HCT116 (cell line): ENCODE data around the gene SPA17. TPM values are rescaled to one million over a fixed set of nuclear protein-coding genes. Genes with fewer than 3 reads are reported as not detected.

Experiments used
- ATAC-seq: fragments of 200-7000 bp; cut with Tn5 transposase; 2 replicates; pipeline ENCODE4 v1.9.1; 2020; ENCODE audit warnings: mild to moderate bottlenecking, moderate library complexity
- BruUV-seq: library from RNA; stranded (reverse); fragments of 400-500 nt; replicated peaks from 2 replicates; lab custom pipeline; 2021; lab: Mats Ljungman, UMichigan
- CTCF ChIA-PET: fragments of 300-600 bp; sonication (Branson Sonifier 250); formaldehyde crosslinking; loops from one replicate; lab custom pipeline; 2021; ENCODE audit warnings: antibody characterized with exemption; lab: Charles Lee
- POLR2A ChIA-PET: fragments of 300-600, 350-600 bp; sonication (Branson Sonifier 250); formaldehyde crosslinking; loops from one replicate; lab custom pipeline; 2021; ENCODE audit warnings: antibody characterized with exemption; lab: Charles Lee
- RAD21 ChIA-PET, 2 experiments: fragments of 300-600 bp; sonication (Branson Sonifier 250); formaldehyde crosslinking; loops; one replicate each; lab custom pipeline; 2023; ENCODE audit warnings: low total read pairs in 2 of 2; ENCODE audit not compliant: uncharacterized antibody in 2 of 2, unreplicated experiment in 2 of 2, low non-redundant PET in 1 of 2; lab: Charles Lee
- DNase-seq: peaks from one replicate; pipeline ENCODE4 v3.0.0-alpha.2; 2010; ENCODE audit warnings: low read depth, low spot score
- H2AFZ ChIP-seq: fragments of 200-600 bp; shearing (Covaris generic), sonication (generic); 2 replicates; pipeline ENCODE4 v1.6.1; 2017; ENCODE audit warnings: low read depth, mixed run types, mixed read lengths, antibody characterized with exemption, low read length; ENCODE audit not compliant: poor library complexity, severe bottlenecking
- H3K27ac ChIP-seq: 2 replicates; pipeline ENCODE4 v1.5.1; 2012; ENCODE audit warnings: low read depth, low read length
- H3K27me3 ChIP-seq: fragments of 200-600 bp; sonication (generic); 2 replicates; pipeline ENCODE4 v1.6.1; 2016; ENCODE audit warnings: mixed run types, low read length, mixed read lengths; ENCODE audit not compliant: insufficient read depth
- H3K36me3 ChIP-seq, 2 experiments: fragments of 200-500 bp in 1 of 2; fragments of 200-600 bp in 1 of 2; sonication (Bioruptor generic) in 1 of 2; sonication (generic) in 1 of 2; 2 replicates each; pipeline versions ENCODE4 v1.5.1 to v1.6.1; 2014 to 2016; ENCODE audit warnings: low read length in 2 of 2, inconsistent platforms in 1 of 2, mixed read lengths in 1 of 2, mixed run types in 1 of 2; ENCODE audit not compliant: insufficient read depth in 2 of 2, control insufficient read depth in 1 of 2
- H3K4me1 ChIP-seq, 2 experiments: fragments of 200-600 bp in 1 of 2; sonication (generic) in 1 of 2; 2 replicates each; pipeline versions ENCODE4 v1.5.1 to v1.6.1; 2012 to 2017; ENCODE audit warnings: low read length in 2 of 2, inconsistent platforms in 1 of 2, mild to moderate bottlenecking in 1 of 2, mixed read lengths in 1 of 2, mixed run types in 1 of 2, moderate library complexity in 1 of 2; ENCODE audit not compliant: insufficient read depth in 2 of 2, control insufficient read depth in 1 of 2
- H3K4me2 ChIP-seq: fragments of 200-600 bp; sonication (generic); 2 replicates; pipeline ENCODE4 v1.6.1; 2017; ENCODE audit warnings: mixed run types, low read length, mixed read lengths
- H3K4me3 ChIP-seq, 2 experiments: fragments of 200-600 bp in 1 of 2; sonication (generic) in 1 of 2; replicated peaks in 1 of 2; 2 replicates each; pipeline ENCODE4 v1.5.1; 2011 to 2016; ENCODE audit warnings: low read length in 2 of 2, control low read depth in 1 of 2, low read depth in 1 of 2, mild to moderate bottlenecking in 1 of 2, mixed read lengths in 1 of 2, mixed run types in 1 of 2
- H3K79me2 ChIP-seq: fragments of 200-600 bp; sonication (generic); 2 replicates; pipeline ENCODE4 v1.6.1; 2017; ENCODE audit warnings: mild to moderate bottlenecking, mixed run types, low read length, moderate library complexity, mixed read lengths; ENCODE audit not compliant: insufficient read depth
- H3K9ac ChIP-seq: fragments of 200-600 bp; sonication (generic); 2 replicates; pipeline ENCODE4 v1.6.1; 2016; ENCODE audit warnings: low read length, mixed read lengths
- H3K9me2 ChIP-seq: fragments of 200-600 bp; sonication (generic), shearing (Covaris generic); 2 replicates; pipeline ENCODE4 v1.6.1; 2017; ENCODE audit warnings: mixed run types, mild to moderate bottlenecking, moderate library complexity; ENCODE audit not compliant: insufficient read depth
- H3K9me3 ChIP-seq, 2 experiments: fragments of 200-500 bp in 1 of 2; fragments of 200-600 bp in 1 of 2; sonication (Bioruptor generic) in 1 of 2; sonication (generic) in 1 of 2; 2 replicates each; pipeline ENCODE4 v1.6.1; 2014 to 2017; ENCODE audit warnings: low read length in 2 of 2, mixed read lengths in 2 of 2, inconsistent platforms in 1 of 2, low read depth in 1 of 2, mild to moderate bottlenecking in 1 of 2, mixed run types in 1 of 2, moderate library complexity in 1 of 2; ENCODE audit not compliant: control insufficient read depth in 1 of 2, insufficient read depth in 1 of 2
- H4K20me1 ChIP-seq: fragments of 200-600 bp; sonication (generic), shearing (Covaris generic); 2 replicates; pipeline ENCODE4 v1.6.1; 2017; ENCODE audit warnings: mixed run types, mild to moderate bottlenecking, moderate library complexity; ENCODE audit not compliant: insufficient read depth
- EGR1 ChIP-seq: IDR thresholded peaks from 2 replicates; pipeline ENCODE4 v1.6.1; 2012; ENCODE audit warnings: low read depth
- EZH2 ChIP-seq: fragments of 200-600 bp; sonication (generic); IDR thresholded peaks from 2 replicates; pipeline ENCODE4 v1.6.1; 2017; ENCODE audit warnings: antibody characterized with exemption, mixed run types
- EZH2phosphoT487 ChIP-seq: fragments of 200-600 bp; IDR thresholded peaks from 2 replicates; pipeline ENCODE4 v1.6.1; 2018; ENCODE audit warnings: antibody characterized with exemption, borderline replicate concordance
- FOSL1 ChIP-seq: IDR thresholded peaks from 2 replicates; pipeline ENCODE4 v1.6.1; 2012; ENCODE audit warnings: low read depth
- TCF7L2 ChIP-seq: IDR thresholded peaks from 2 replicates; pipeline ENCODE4 v1.7.0; 2011; ENCODE audit warnings: borderline replicate concordance, inconsistent platforms; ENCODE audit not compliant: insufficient read depth, insufficient read length; ENCODE audit errors: extremely low read depth
- intact Hi-C: fragments of 100-400 bp; cut with micrococcal nuclease; formaldehyde crosslinking; loops from 2 replicates; pipeline ENCODE4 v1.10.0; 2022
- total RNA-seq: library from RNA; stranded (reverse); gene quantifications from one replicate; pipeline ENCODE4 v1.2.1, GENCODE V29; 2021; ENCODE audit not compliant: unreplicated experiment
- TF ChIP-seq, protein P1 (sequence below): IDR thresholded peaks from 2 replicates; pipeline ENCODE4 v1.6.1; 2012; ENCODE audit warnings: low read depth

The SPA17 gene
- total RNA-seq, 1 experiment from 2014 or later = 12.9 TPM

DNA sequence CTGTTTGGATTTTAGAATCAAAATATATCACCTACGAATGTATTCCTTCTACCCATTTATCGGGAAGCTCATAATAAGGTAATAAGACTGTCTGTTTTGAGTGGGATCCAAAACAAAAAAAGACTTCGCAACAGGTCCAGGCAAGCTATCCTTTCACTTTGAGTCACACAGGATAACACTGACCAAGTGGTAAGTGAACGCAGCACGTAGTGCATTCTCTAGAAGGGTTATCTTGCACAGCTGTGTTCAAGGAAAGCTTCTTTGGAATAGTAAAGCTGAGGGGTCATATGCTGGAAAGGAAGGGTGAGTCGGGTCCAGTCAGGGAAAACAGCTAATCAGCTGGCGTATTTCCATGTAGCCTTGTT, 43.7 kb downstream of the SPA17 start (continued):
- TF ChIP-seq, protein P1, sequence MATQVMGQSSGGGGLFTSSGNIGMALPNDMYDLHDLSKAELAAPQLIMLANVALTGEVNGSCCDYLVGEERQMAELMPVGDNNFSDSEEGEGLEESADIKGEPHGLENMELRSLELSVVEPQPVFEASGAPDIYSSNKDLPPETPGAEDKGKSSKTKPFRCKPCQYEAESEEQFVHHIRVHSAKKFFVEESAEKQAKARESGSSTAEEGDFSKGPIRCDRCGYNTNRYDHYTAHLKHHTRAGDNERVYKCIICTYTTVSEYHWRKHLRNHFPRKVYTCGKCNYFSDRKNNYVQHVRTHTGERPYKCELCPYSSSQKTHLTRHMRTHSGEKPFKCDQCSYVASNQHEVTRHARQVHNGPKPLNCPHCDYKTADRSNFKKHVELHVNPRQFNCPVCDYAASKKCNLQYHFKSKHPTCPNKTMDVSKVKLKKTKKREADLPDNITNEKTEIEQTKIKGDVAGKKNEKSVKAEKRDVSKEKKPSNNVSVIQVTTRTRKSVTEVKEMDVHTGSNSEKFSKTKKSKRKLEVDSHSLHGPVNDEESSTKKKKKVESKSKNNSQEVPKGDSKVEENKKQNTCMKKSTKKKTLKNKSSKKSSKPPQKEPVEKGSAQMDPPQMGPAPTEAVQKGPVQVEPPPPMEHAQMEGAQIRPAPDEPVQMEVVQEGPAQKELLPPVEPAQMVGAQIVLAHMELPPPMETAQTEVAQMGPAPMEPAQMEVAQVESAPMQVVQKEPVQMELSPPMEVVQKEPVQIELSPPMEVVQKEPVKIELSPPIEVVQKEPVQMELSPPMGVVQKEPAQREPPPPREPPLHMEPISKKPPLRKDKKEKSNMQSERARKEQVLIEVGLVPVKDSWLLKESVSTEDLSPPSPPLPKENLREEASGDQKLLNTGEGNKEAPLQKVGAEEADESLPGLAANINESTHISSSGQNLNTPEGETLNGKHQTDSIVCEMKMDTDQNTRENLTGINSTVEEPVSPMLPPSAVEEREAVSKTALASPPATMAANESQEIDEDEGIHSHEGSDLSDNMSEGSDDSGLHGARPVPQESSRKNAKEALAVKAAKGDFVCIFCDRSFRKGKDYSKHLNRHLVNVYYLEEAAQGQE = no peak
- no peak for TF ChIP-seq TCF7L2
- TF ChIP-seq, all 23 proteins: peak for 0

DNA sequence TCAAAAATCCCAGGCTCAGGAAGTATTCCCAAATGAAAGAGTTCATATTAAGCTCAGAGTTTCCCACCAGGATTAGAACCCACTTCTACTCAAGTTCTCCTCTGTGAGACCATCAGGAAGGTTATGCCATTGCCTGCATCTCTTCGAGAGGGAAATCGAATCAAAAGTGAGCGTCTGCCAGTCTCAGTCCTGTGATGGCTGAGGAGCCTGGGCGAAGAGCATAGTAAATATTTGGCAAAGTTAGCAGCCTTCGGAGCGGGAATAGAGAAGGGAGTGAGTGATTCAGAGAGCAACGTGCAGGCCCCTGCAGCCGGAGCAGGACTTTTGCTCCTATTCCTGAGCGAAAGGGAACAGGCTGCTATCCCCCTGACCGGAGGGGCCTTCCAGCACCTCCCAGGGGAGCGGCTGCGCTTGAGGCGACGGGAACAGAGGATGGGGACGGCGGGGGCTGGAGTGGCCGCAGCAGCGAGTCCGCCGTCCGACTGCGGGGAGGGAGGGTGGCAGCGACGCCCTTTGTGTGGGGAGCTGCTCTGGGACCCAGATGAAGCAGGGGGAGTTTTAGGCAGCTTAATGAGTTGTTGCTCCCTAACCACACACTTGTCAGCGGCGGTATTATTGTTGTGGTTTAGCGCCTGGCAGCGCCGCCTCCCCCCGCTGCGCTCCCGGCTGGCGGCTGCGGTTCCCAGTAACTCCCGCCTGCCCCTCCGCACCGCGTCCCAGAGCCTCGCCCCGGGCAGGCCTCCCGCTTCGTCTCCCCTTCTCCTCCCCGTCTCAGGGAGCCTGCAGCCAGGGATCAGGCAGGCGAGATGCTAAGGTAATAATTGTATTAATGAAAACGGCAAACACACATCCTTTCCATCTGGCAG, 44.3 kb downstream of the SPA17 start:
- H3K9me3 ChIP-seq = no peaks in the 10 kb centered on the region
- RAD21 ChIA-PET = no interaction called here
- no peaks in the 10 kb centered on the region for H3K9me2 ChIP-seq
- H3K9ac ChIP-seq = no peak overlapping the region
- H2AFZ ChIP-seq = no peak overlapping the region
- POLR2A ChIA-PET = no interaction called here
- no peaks in the 10 kb centered on the region for H3K36me3 ChIP-seq
- H3K4me1 ChIP-seq = peaks cover 7 to 11% of the 10 kb centered on the region in 2 experiments; a peak in 3 of 4 replicates
- no peak overlapping the region for H3K27ac ChIP-seq
- ATAC-seq = peak; percentile 84
- no peaks in the 10 kb centered on the region for H4K20me1 ChIP-seq
- peak overlapping the region; percentile 5 to 22; a peak in 2 of 4 replicates for H3K4me3 ChIP-seq
- CTCF ChIA-PET = no interaction called here
- BruUV-seq = no TSS peak
- peaks cover 74% of the 10 kb centered on the region for H3K27me3 ChIP-seq
- TF ChIP-seq EGR1 = no peak
- peak; percentile 88 for TF ChIP-seq TCF7L2
- TF ChIP-seq FOSL1 = no peak
- TF ChIP-seq, protein P1 = no peak
- TF ChIP-seq EZH2 = peak; percentile 99; the same call in 1 of the 2 replicates
- TF ChIP-seq EZH2phosphoT487 = peak; percentile 99
- TF ChIP-seq, all 23 proteins: peak for 3
- Histone ChIP-seq H3K4me2 (peak overlapping the region; percentile 62), H3K79me2 (no peaks in the 10 kb centered on the region)
- intact Hi-C loops = no loop called here
- DNase-seq = no peak
